Middle frontal gyrus (tissue), 1 donor: ENCODE measurements around the gene RELT.

Source experiments
- DNase-seq: peaks from one replicate; pipeline ENCODE4 v3.0.0-alpha.2; 2015; ENCODE audit warnings: low spot score; ENCODE audit errors: extremely low spot score

RELT gene

DNA sequence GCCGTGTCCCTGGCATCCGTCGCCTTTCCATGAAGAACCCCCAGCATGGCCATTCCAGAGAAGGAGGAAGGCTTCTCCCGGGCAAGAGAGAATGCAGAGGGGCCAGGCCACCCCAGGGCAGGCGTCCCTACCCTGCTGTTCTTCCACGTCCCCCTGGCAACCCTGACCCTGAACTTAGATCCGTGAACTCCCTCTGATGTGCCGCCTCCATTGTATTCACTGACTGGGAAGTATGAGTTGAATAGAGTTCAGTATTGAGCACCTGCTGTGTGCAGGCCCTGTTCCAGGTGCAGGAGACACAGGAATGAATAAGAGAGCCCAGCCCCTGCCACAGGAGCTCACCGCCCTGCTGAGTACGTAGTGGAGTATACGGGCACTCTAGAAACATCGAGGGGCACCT, 29.1 kb upstream of the RELT start:
- no peak for DNase-seq

DNA sequence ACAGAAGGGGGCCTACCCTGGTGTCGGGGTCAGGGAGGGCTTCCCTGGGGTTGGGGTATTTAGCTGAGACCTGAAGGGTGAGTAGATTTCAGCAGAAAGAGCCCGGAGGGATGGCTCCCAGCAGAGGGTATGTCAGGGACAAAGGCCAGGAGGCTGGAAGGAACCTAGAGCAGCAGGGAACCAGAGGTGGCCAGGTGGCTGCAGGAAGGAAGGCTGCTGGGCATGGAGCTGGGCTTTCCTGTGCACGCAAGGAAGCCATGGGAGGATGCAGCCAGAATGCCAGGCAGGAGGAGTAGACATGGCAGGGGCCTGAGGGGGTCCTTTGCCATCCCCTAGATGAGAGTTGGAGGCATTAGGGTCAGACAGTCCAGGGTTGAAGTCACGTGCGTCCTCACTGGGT, 27.4 kb upstream of the RELT start:
- DNase-seq, result no peak

DNA sequence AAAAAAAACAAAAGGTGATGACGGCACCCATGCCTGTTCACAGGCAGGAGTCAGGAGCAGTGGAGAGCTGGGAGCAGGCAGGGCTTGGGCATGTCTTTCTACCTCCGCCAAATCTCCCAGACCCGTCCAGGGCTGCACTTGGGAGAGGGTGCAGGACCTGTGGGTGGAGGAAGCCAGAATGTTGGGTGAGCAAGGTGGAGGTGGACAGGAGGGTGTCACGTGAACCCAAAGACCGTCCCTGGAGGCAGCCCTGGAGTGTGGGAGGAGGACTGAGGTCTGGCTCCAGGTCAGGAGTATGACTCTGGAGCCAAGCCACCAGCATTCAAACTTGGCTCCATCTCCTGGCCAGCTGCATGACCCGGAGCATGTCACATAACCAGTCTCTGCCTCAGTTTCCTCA, 26.6 kb upstream of the RELT start:
- DNase-seq, result no peak

DNA sequence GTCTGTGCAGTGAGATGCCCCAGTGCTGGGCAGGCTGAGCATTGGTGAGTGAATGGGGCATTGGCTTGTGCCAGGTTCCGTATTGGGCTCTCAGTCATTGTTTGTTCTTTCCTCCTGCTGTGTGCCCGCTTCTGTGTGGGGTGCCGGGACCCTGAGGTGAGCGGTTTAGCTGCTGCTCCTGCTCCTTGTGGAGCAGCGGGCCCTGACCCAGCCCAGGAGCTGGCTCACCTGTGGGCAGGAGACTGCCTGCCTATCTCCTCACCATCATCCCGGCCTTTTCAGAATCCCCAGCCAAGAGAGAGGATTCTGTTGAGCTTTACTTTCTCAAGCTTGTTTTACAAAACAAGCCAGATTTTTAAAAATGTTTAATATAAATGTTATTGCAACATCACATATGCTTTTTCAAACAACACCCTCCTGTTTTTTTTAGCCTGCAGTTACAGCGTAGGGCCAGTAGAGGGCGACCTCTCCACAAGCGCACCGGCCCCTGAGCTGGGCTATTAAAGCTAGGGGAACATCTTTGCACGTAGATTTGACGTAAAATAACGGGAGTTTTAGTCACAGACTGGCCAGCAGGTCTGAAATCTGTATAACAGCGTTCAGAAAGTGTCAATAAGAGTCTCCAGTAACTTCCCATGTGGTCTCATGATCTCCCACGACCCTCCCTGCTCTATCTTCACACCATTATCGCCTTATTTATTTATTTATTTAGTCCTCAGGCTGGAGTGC, 25.1 kb upstream of the RELT start:
- DNase-seq, result no peak

DNA sequence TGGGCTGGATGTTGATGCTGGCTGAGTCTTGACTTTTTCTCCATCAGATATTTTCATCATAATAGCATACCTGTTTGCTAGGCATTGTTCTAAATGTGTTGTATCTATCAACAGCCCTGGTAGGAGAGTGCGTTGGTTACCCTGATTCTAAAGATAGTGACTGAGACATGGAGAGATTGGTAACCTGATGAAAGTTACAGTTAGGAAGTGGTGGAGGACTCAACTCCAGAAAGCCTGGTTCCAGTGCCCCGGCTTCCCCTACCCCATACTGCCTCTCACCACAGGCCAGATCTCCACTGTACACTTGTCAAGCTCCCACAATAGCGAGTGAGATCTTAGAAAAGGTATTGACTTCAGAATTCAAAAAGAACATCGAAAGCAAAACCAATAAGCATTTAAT, 22.8 kb upstream of the RELT start:
- DNase-seq, result no peak

DNA sequence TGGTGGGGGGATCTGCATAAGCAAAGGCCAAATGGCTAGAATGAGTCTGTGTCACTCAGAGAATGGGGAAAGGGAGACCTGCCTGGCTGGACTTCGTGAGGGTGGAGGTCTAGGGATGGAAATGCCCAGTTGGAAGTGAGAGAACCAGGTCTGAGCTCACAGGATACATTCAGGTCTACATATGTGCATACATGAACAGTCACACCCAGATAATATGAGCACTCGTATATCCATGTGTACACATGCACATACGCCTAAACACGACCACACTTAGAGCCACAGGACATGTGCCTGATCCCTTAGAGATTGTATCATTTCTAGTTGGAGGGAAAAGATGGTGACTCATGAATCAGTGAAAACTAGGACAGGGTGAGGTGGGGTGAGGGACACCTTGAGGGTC, 21.1 kb upstream of the RELT start:
- DNase-seq, result no peak

DNA sequence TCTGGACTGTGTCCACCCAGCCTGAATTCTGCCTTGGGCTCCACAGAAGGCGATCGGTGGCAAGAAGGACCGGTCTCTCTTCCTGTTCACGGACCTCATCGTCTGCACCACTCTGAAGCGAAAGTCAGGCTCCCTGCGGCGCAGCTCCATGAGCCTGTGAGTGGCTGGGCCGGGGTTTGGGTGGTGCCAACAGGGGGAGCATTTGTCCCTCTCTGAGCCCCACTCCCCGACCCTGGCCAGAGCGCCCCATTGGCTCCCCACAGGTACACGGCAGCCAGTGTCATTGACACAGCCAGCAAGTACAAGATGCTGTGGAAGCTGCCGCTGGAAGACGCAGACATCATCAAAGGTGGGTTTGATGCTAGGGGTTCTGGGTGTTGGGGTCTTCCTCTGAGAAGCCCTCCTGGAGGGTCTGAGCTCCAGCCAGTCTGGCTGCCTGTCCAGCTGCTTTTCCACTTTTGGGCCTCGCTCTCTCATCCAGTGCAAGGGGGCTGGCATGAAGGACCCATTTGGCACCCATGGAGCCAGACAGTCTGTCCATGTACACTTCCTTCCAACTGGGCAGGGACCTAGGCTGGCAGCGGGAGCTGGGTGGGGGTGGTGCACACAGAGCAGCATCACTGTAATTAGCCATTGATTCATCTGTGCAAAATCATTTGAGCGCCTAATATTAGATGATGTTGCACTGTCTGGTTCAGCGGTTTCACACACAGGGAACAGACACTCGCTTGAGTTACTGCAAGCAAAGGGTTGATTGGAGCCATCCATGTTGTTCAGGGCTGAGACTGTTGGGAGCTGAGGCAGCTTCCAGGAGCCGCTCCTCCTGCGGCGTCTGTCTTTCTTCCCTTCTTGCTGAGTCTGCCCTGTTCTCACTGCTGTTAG, 19.0 kb upstream of the RELT start:
- no peak for DNase-seq

DNA sequence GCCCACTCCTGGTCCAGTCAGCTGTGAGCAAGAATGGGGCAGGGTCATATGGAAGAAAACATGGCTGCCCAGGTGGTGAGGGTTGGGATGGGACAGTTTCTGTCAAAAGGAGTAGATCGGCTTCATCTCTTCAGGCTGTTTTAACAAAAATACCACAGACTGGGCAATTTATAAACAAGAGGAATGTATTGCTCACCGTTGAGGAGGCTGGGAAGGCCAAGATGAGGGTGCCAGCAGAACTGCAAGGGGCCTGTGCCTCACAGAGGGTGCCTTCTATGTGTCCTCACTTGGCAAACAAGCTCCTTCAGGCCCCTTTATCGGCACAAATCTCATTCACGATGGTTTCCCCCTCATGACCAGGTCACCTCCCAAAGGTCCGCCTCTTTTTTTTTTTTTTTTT, 18.1 kb upstream of the RELT start:
- DNase-seq, result no peak

DNA sequence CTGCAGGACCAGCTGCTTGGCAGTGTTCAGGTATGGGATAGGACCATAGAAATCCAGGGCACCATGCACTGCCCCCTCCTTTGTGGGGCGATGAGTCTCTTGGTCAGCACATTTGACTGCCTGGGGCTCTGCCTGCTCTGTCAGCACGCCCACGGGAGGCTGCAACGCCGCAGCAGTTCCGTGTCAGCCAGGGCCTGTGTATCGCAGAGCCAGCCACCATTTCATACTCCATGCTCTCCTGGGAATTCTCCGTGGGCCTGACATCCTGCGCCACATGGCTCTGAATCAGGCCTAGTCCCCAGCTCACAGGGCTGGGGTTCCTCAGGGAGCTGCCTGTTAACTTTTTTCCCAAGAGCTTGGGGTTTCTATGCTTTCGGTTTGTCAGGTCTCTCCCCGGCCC, 16.9 kb upstream of the RELT start:
- DNase-seq, result no peak

DNA sequence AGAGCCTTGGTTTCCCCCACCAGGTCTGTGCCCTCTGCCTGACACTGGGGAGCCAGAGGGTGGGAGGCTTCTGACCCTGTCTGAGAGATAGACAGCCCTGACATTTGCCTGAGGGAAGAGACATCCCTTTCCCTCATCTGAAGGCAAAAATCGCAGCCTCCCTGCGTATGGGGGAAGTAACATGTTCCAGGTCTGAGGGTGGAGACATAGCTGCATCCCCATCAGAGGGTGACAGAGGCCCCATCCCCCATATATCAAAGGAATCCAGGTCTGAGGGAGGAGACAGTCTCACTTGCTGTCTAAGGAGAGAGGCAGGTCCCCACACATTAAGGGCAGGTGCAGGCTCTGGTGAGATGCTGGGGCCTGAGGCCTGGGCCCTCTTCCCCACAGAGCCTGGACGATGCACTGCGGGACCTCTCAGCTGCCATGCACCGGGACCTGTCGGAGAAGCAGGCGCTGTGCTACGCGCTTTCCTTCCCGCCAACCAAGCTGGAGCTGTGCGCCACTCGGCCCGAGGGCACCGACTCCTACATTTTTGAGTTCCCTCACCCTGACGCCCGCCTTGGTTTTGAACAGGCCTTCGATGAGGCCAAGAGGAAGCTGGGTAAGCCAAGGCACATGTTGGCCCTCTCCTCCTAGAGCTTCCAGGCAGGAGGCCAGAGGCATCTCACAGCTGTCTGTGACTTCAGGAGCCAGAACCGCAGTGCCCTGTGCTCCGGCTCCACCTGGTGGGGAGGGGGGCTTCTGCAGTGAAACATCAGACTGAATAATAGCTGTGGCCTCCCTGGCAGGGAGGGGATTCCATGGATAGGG, 16.1 kb upstream of the RELT start:
- DNase-seq, result no peak

DNA sequence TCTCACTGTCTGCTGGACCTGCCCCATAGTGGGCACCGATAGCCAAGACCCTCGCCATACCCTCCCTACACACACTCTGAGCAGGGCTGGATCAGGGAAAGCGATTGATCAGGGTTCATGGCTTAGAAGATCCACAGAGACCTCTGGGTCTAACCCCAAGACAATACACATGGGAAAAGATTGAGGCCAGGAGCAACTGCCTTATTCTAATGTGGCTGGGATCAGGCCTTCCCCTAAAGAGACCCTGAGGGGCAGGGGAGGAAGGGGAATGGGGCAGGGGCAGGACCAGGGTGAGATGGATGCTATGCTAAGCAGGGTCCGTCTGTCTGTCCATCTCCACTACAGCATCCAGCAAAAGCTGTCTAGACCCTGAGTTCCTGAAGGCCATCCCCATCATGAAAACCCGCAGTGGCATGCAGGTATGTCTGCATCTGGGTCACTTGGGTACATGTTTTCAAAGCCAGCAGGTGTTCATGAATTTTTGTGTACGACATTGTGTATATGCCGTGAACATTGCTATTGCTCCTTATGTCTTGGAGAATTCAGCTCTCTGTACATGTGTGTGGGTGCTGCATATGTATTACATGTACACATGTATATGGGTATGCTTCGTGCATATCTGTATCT, 15.3 kb upstream of the RELT start:
- no peak for DNase-seq

DNA sequence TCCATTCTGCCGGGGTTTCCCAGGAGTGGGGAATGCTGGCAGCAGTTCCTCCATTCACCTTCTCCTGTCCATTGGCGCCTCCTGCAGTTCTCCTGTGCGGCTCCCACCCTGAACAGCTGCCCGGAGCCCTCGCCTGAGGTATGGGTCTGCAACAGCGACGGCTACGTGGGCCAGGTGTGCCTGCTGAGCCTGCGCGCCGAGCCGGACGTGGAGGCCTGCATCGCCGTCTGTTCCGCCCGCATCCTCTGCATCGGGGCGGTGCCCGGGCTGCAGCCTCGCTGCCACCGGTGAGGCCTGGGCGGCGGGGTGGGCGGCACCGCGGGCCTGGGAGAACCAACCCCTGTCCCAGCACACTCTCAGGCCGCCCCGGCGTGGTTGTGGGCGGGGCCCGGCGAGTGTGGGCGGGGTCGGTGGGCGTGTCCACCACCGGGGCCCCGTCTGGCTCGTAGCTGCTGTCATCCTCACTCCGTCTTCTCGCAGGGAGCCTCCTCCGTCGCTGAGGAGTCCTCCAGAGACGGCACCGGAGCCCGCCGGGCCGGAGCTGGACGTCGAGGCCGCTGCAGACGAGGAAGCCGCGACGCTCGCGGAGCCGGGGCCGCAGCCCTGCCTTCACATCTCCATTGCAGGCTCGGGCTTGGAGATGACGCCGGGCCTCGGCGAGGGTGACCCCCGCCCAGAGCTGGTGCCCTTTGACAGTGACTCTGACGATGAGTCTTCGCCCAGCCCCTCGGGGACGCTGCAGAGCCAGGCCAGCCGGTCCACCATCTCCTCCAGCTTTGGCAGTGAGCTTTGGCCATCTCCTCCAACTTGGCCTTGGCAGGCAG, 14.0 kb upstream of the RELT start:
- DNase-seq, result no peak

DNA sequence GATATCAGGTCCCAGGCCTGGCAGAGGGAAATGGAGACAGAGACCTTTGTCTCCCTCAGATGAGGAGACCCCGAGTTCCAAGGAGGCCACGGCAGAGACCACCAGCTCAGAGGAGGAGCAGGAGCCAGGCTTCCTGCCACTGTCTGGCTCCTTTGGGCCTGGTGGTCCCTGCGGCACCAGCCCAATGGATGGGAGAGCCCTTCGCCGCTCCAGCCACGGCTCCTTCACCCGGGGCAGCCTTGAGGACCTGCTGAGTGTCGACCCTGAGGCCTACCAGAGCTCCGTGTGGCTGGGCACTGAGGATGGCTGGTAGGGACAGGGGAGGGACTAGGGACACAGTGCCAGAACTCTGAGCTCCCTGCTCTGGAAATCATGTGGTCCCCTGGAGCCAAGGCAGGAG, 13.1 kb upstream of the RELT start:
- no peak for DNase-seq

DNA sequence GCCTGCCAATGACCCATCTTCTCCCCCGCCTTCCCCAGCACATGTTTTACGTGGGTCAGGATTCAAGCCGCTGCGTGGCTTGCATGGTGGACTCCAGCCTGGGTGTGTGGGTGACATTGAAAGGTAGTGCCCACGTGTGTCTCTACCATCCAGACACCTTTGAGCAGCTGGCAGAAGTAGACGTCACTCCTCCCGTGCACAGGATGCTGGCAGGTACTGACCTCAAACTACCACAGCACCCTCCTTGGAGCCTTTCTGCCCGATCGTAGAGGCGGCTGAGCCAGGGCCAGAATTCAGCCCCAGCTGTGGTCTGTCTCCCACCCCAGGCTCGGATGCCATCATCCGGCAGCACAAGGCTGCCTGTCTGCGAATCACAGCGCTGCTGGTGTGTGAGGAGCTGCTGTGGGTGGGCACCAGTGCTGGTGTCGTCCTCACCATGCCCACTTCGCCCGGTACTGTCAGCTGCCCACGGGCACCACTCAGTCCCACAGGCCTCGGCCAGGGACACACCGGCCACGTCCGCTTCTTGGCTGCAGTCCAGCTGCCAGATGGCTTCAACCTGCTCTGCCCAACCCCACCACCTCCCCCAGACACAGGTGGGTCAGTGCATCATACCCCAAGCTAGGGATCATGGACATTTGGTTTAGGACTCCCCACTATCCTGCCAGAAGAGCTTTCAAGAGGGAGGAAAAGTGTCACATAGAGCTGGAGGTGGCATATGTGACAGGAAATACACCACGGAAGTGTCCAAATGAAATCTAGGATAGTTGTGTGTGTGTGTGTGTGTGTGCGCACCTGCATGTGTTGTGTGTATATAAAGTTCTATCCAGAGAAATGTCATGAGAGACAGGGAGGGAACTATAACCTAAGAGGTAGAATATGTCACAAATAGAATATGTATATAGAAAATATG, 10.6 kb upstream of the RELT start:
- DNase-seq, result no peak

DNA sequence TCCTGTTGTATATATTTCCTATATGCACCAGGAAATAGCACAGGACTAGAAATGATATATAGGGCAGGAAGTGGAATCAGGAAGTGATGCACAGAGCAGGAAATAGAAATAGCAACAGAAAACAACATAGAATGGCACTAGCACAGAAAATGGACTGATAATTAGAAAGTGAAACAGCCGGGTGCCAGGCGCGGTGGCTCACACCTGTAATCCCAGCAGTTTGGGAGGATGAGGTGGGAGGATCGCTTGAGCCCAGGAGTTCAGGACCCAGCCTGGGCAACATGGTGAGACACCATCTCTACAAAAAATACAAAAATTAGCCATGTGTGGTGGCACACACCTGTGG, 10.0 kb upstream of the RELT start:
- no peak for DNase-seq

DNA sequence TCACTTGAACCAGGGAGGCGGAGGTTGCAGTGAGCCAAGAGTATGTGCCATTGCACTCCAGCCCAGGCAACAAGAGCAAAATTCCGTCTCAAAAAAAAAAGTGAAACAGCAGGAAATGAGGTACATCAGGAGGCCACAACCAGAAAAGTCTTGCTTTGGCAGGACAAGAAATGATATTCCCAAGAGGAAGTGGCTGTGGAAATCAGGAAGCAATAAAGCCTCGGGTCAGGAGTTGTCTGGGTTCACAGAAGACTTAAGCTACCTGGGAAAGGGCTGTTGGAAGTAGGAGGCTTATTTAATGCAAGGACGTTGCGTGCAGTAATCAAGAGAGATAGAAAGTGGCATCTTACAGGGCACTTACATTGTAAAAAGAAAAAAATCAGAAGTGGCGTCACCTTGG, 9.2 kb upstream of the RELT start:
- DNase-seq, result no peak

DNA sequence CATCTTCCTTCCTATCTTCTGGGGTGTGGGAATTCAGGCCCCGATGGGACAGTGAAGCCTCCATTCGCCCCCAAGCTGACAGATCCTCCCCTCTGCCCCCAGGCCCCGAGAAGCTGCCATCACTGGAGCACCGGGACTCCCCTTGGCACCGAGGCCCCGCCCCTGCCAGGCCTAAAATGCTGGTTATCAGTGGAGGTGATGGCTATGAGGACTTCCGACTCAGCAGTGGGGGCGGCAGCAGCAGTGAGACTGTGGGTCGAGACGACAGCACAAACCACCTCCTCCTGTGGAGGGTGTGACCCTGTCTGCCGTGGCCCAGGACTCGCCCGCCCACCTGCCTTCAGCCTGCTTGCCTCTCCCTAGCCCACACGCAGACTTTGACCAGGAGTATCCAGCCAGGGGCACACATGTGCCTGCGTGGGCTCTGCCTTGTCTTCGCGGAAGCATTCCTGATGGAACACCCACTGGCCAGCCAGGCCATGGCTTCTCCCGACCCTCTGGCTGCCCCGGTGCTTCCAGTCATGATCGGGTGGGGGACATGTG, 8.6 kb upstream of the RELT start:
- DNase-seq, result no peak

DNA sequence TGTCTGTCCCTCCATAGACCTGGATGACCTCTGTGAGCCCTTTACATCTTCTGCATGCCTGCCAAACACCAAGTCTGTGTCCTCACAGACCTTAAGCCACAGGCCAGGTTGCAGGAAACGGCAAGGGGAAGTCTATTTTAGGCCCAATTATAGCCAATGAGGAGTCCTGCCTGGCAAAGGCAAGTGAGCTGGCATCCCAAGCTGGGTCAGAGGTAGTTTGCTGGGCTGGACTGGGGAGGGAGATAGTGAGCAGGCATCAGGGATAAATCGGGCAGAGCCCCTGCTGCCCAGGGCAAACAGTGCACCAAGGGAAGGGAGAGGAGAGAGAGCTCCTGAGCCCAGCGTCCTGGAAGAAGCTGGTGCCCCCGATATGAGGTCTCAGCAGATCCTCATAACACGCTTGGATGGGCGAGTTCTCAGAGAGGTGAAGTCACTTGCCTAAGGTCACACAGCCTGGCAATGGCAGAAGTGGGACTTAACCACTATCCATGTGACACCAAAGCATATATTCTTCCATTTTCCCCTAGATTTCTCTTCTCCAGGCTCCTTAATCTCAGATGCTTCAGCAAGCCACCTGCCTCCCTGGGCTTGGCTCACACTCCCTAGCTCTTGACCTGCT, 3.7 kb upstream of the RELT start:
- no peak for DNase-seq

DNA sequence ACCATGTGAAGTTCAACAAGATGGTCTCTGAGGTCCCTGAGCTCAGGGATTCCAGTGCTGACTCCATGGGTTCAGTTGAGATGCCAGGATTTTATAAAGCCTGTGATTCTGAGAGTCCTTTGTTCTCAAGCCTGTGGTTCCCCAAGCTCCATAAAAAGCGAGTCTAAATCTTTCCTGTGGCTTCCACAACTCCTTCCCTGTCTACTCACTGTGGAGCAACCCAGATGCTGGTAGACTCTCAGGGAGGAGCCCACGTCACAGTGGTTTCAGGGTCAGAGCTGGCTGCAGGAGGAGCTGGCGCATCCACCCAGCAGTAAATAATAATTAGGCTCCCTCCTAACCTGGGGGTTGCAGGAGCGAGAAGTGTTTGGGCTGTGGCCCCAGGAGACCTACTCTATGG, 2.0 kb upstream of the RELT start:
- no peak for DNase-seq
